CD4-positive, CD25-positive, alpha-beta regulatory T cell (primary cell): Measurements from ENCODE around the gene LIPK. TPM values are rescaled to one million over a fixed set of nuclear protein-coding genes. Genes with fewer than 3 reads are reported as not detected.

Source experiments
- ATAC-seq, 2 donors: fragments of 150-1000 bp; cut with Tn5 transposase; one replicate each; pipeline ENCODE4 v1.10.0; 2021; ENCODE audit warnings: low read depth in 2 of 2, moderate number of reproducible peaks in 2 of 2, moderate library complexity in 1 of 2
- DNase-seq, 3 donors: peaks; one replicate each; pipeline versions ENCODE4 v3.0.0 to v3.0.0-alpha.2; 2012 to 2022; ENCODE audit warnings: mixed read lengths in 1 of 3
- H3K27ac ChIP-seq: one replicate; pipeline ENCODE4 v1.7.0; 2013; ENCODE audit warnings: mild to moderate bottlenecking, low read length; ENCODE audit not compliant: insufficient read depth, poor library complexity, severe bottlenecking
- H3K27me3 ChIP-seq: one replicate; pipeline ENCODE4 v1.7.0; 2013; ENCODE audit warnings: low read length; ENCODE audit not compliant: control insufficient read depth, insufficient read depth
- H3K36me3 ChIP-seq: one replicate; pipeline ENCODE4 v1.7.0; 2013; ENCODE audit warnings: mild to moderate bottlenecking, low read length, moderate library complexity; ENCODE audit not compliant: control insufficient read depth, insufficient read depth
- H3K4me1 ChIP-seq: 2 replicates; pipeline ENCODE4 v1.7.0; 2013; ENCODE audit warnings: mild to moderate bottlenecking, low read length; ENCODE audit not compliant: insufficient read depth, control insufficient read depth, poor library complexity, severe bottlenecking
- H3K4me3 ChIP-seq: one replicate; pipeline ENCODE4 v1.7.0; 2013; ENCODE audit warnings: low read depth, mild to moderate bottlenecking, low read length, moderate library complexity
- H3K9me3 ChIP-seq, 2 experiments: 1 replicate in 1 of 2; 2 replicates in 1 of 2; pipeline ENCODE4 v1.7.0; 2013; ENCODE audit warnings: low read length in 2 of 2, mild to moderate bottlenecking in 1 of 2, moderate library complexity in 1 of 2; ENCODE audit not compliant: control insufficient read depth in 2 of 2
- H3K27ac Mint-ChIP-seq, 3 donors: one replicate each; pipeline ENCODE4 v1.8.0; 2020 to 2022; ENCODE audit warnings: mild to moderate bottlenecking in 3 of 3, mixed read lengths in 3 of 3, moderate library complexity in 2 of 3
- H3K27me3 Mint-ChIP-seq: one replicate; pipeline ENCODE4 v1.8.0; 2022; ENCODE audit warnings: mild to moderate bottlenecking, mixed read lengths
- H3K36me3 Mint-ChIP-seq: one replicate; pipeline ENCODE4 v1.8.0; 2020; ENCODE audit warnings: mixed read lengths
- H3K4me1 Mint-ChIP-seq, 4 donors: one replicate each; pipeline ENCODE4 v1.8.0; 2020 to 2022; ENCODE audit warnings: mixed read lengths in 4 of 4, mild to moderate bottlenecking in 1 of 4
- H3K4me3 Mint-ChIP-seq, 4 donors: one replicate each; pipeline ENCODE4 v1.8.0; 2020 to 2022; ENCODE audit warnings: mild to moderate bottlenecking in 4 of 4, mixed read lengths in 4 of 4, moderate library complexity in 3 of 4
- H3K9me3 Mint-ChIP-seq, 7 donors: one replicate each; pipeline ENCODE4 v1.8.0; 2020 to 2022; ENCODE audit warnings: mixed read lengths in 7 of 7, mild to moderate bottlenecking in 3 of 7, moderate library complexity in 2 of 7
- polyA plus RNA-seq, 4 donors: library from polyadenylated mRNA; unstranded; fragments of 300-500 nt; fragmentation: Illumina TruSeq; gene quantifications; one replicate each; pipeline ENCODE4 v1.2.3, GENCODE V29; 2021
- total RNA-seq: library from RNA; stranded (reverse); gene quantifications from one replicate; pipeline ENCODE4 v1.2.3, GENCODE V29; 2022

Gene LIPK
- total and polyA plus RNA-seq, 5 donors from 2014 or later: not detected

GRCh38 chr10:88668465-88668864 is 37.6 kb upstream of the LIPK start:
- Mint-ChIP-seq H3K27ac (no peak overlapping the region), H3K4me1 (peaks cover 0 to 4% (median 0%) of the 10 kb centered on the region in 4 donors), H3K9me3 (peaks cover 0 to 4% (median 0%) of the 10 kb centered on the region in 7 donors), H3K4me3 (no peak overlapping the region), H3K36me3 (no peaks in the 10 kb centered on the region), H3K27me3 (peaks cover 14% of the 10 kb centered on the region)
- DNase-seq (no peak), ATAC-seq (no peak)
- peaks cover 7% of the 10 kb centered on the region for H3K27me3 ChIP-seq
- H3K9me3 ChIP-seq: no peaks in the 10 kb centered on the region
- H3K4me1 ChIP-seq: no peaks in the 10 kb centered on the region
- no peaks in the 10 kb centered on the region for H3K36me3 ChIP-seq
- no peak overlapping the region for H3K4me3 ChIP-seq
- H3K27ac ChIP-seq: no peak overlapping the region

GRCh38 chr10:88670497-88670896 is 35.6 kb upstream of the LIPK start:
- Histone ChIP-seq H3K4me1 (no peaks in the 10 kb centered on the region), H3K4me3 (no peak overlapping the region), H3K36me3 (no peaks in the 10 kb centered on the region), H3K27me3 (peaks cover 7% of the 10 kb centered on the region), H3K27ac (no peak overlapping the region), H3K9me3 (no peaks in the 10 kb centered on the region)
- H3K9me3 Mint-ChIP-seq: peaks cover 0 to 4% (median 0%) of the 10 kb centered on the region in 7 donors
- DNase-seq (peak in 1 of 3 donors; percentile 45), ATAC-seq (no peak)
- no peaks in the 10 kb centered on the region for H3K36me3 Mint-ChIP-seq
- H3K27ac Mint-ChIP-seq: no peak overlapping the region
- peaks cover 10% of the 10 kb centered on the region for H3K27me3 Mint-ChIP-seq
- H3K4me1 Mint-ChIP-seq: peaks cover 0 to 4% (median 0%) of the 10 kb centered on the region in 4 donors
- H3K4me3 Mint-ChIP-seq: no peak overlapping the region

- no peak for DNase-seq
- H3K9me3 Mint-ChIP-seq: peaks cover 0 to 2% (median 0%) of the 10 kb centered on the region in 7 donors
- H3K4me1 Mint-ChIP-seq: peaks cover 0 to 4% (median 0%) of the 10 kb centered on the region in 4 donors
- H3K27me3 Mint-ChIP-seq: peaks cover 10% of the 10 kb centered on the region
- no peaks in the 10 kb centered on the region for H3K36me3 Mint-ChIP-seq
- Histone ChIP-seq H3K9me3 (no peaks in the 10 kb centered on the region), H3K27me3 (peaks cover 8% of the 10 kb centered on the region), H3K36me3 (no peaks in the 10 kb centered on the region), H3K4me3 (no peak overlapping the region), H3K4me1 (no peaks in the 10 kb centered on the region), H3K27ac (no peak overlapping the region)
- H3K27ac Mint-ChIP-seq: no peak overlapping the region
- no peak for ATAC-seq
- no peak overlapping the region for H3K4me3 Mint-ChIP-seq
Measured at GRCh38 chr10:88672041-88672440, 34.0 kb upstream of the LIPK start.

- H3K9me3 Mint-ChIP-seq: no peaks in the 10 kb centered on the region
- H3K4me1 Mint-ChIP-seq: no peaks in the 10 kb centered on the region
- Histone ChIP-seq H3K27ac (no peak overlapping the region), H3K4me3 (no peak overlapping the region), H3K9me3 (no peaks in the 10 kb centered on the region), H3K36me3 (no peaks in the 10 kb centered on the region), H3K4me1 (no peaks in the 10 kb centered on the region), H3K27me3 (peaks cover 10% of the 10 kb centered on the region)
- H3K27ac Mint-ChIP-seq: no peak overlapping the region
- DNase-seq (no peak), ATAC-seq (no peak)
- H3K27me3 Mint-ChIP-seq: peaks cover 11% of the 10 kb centered on the region
- H3K4me3 Mint-ChIP-seq: no peak overlapping the region
- no peaks in the 10 kb centered on the region for H3K36me3 Mint-ChIP-seq
Measured at GRCh38 chr10:88676283-88677060, 29.6 kb upstream of the LIPK start.

- H3K27me3 Mint-ChIP-seq: peaks cover 32% of the 10 kb centered on the region
Measured at GRCh38 chr10:88680958-88681357, 25.1 kb upstream of the LIPK start.

GRCh38 chr10:88682491-88682890 is 23.6 kb upstream of the LIPK start:
- no peak overlapping the region for H3K4me3 Mint-ChIP-seq

More at GRCh38 chr10:88680958-88681357, 25.1 kb upstream of the LIPK start:
- Histone ChIP-seq H3K9me3 (no peaks in the 10 kb centered on the region), H3K27ac (no peak overlapping the region), H3K36me3 (no peaks in the 10 kb centered on the region), H3K4me3 (no peak overlapping the region), H3K27me3 (peaks cover 14% of the 10 kb centered on the region), H3K4me1 (no peaks in the 10 kb centered on the region)
- Mint-ChIP-seq H3K9me3 (no peaks in the 10 kb centered on the region), H3K27ac (no peak overlapping the region), H3K4me3 (no peak overlapping the region), H3K4me1 (no peaks in the 10 kb centered on the region), H3K36me3 (no peaks in the 10 kb centered on the region)
- ATAC-seq: no peak
- no peak for DNase-seq

GRCh38 chr10:88687853-88688467 is 18.1 kb upstream of the LIPK start:
- Histone ChIP-seq H3K4me1 (no peaks in the 10 kb centered on the region), H3K4me3 (no peak overlapping the region), H3K9me3 (no peaks in the 10 kb centered on the region), H3K27ac (no peak overlapping the region), H3K36me3 (no peaks in the 10 kb centered on the region), H3K27me3 (peaks cover 7% of the 10 kb centered on the region)
- H3K36me3 Mint-ChIP-seq: no peaks in the 10 kb centered on the region
- peaks cover 42% of the 10 kb centered on the region for H3K27me3 Mint-ChIP-seq
- no peaks in the 10 kb centered on the region for H3K4me1 Mint-ChIP-seq
- H3K9me3 Mint-ChIP-seq: no peaks in the 10 kb centered on the region
- ATAC-seq: peak in 1 of 2 donors; percentile 39
- H3K27ac Mint-ChIP-seq: no peak overlapping the region
- no peak overlapping the region for H3K4me3 Mint-ChIP-seq
- peak in 2 of 3 donors; percentile 36 to 40 for DNase-seq

More at GRCh38 chr10:88682491-88682890, 23.6 kb upstream of the LIPK start:
- Histone ChIP-seq H3K4me1 (no peaks in the 10 kb centered on the region), H3K27me3 (peaks cover 13% of the 10 kb centered on the region), H3K4me3 (no peak overlapping the region), H3K27ac (no peak overlapping the region), H3K36me3 (no peaks in the 10 kb centered on the region), H3K9me3 (no peaks in the 10 kb centered on the region)
- Mint-ChIP-seq H3K9me3 (no peaks in the 10 kb centered on the region), H3K27me3 (peaks cover 42% of the 10 kb centered on the region), H3K27ac (no peak overlapping the region), H3K36me3 (no peaks in the 10 kb centered on the region), H3K4me1 (no peaks in the 10 kb centered on the region)
- ATAC-seq (no peak), DNase-seq (no peak)
